Measurements from ENCODE around the gene PRDM16.
A peak's percentile ranks its signal among the peaks of the same experiment; 100 is the strongest.
"Not testable (repeated sequence)": the region's sequence is repeated elsewhere in the genome, so short reads cannot be mapped to it uniquely, and the experiment has no call there.

PRDM16 gene

DNA sequence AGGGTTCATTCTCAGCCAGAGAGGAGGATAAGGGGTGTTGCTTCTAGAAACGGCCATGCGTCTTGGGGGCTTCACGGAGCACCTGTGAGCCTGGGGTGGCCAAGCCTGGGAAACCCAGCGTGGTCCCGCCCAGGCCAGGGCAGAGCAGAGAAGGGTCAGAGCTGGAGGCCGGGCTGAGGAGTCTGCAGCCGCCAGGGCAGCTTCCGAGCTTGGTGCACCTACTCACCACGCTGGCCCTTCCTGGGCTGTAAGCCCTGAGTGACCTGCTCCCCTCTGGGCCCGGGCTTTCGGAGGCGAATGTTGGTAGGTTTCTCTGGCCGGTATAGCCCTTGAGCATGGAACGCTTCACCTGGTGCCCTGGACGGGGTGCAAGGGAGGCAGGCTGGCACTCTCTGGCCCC lies 215.7 kb downstream of the PRDM16 start:
- DNase-seq: no peak

DNA sequence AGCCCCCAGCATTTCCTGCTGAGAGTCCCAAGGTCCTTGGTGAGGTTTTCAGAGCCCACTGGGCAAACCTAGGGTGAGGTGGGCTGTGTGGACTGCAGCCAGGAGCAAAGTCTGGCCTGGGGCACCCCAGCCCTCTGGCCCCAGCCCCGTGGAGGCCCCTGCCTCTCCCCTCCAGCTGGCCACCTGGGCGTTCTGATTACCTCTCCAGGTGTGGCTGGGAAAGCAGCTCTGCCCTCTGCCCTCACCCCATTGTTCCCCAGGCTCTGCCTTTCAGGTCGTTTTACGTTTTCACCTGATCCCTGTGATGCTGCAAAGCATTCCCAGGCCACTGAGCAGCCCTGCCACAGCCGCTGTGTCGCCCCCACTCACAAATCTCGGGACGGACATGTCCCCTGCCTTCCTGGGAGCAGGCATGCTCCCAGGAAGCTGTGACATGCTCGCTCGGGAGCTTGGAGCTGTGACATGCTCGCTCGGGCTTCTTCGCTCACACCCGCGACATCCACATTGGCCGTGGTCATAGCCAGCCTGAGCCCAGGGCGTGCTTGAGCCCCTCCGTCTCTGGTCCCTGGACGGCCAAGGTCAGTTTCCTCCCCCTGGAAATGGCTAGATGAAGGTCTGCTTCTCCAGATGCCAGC lies 216.2 kb downstream of the PRDM16 start:
- DNase-seq: no peak

DNA sequence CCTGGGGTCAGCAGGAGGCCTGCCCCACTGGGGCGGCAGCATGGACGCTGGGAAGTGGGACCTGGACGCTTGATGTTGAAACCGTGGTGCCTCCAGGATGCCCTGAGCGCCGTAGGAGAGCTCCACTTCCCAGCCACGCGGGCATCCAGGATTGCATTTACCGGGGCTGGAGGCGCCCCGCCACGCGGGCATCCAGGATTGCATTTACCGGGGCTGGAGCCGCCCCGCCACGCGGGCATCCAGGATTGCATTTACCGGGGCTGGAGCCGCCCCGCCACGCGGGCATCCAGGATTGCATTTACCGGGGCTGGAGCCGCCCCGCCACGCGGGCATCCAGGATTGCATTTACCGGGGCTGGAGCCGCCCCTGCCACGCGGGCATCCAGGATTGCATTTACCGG lies 218.1 kb downstream of the PRDM16 start:
- DNase-seq: not testable (repeated sequence)

DNA sequence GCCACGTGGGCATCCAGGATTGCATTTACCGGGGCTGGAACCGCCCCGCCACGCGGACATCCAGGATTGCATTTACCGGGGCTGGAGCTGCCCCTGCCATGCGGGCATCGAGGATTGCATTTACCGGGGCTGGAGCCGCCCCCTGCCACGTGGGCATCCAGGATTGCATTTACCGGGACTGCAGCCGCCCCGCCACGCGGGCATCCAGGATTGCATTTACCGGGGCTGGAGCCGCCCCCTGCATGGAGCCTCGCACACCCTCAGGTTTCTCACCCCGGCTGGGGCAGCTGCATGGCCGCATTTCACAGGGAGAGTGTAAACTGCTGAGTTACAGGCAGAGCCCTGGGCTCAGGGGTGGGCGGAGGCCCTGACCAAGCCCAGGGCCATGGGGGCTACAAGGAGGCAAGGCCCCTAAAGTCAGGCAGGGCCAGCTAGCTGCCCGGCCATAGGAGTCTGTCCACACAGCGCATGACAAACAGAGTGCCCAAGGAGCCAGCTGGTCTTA lies 218.7 kb downstream of the PRDM16 start:
- DNase-seq: no peak

DNA sequence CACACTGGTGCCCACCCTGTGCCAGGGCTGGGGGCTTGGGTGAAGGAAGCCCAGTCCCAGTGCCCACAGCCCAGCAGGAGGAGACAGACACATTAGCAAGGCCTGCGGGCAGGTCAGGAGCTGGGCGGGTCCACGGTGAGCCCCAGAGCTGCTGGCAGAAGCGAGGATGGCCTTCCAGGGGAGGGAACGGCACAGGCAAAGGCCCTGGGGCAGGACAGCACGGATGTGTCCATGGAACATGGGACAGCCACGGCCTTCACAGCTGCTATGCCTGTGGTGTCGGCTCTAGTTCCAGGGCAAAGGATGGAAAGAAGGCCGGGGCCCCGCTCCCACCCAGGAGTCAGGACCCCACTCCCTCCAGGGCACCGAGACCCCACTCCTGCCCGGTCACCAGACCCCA lies 220.5 kb downstream of the PRDM16 start:
- DNase-seq: no peak

DNA sequence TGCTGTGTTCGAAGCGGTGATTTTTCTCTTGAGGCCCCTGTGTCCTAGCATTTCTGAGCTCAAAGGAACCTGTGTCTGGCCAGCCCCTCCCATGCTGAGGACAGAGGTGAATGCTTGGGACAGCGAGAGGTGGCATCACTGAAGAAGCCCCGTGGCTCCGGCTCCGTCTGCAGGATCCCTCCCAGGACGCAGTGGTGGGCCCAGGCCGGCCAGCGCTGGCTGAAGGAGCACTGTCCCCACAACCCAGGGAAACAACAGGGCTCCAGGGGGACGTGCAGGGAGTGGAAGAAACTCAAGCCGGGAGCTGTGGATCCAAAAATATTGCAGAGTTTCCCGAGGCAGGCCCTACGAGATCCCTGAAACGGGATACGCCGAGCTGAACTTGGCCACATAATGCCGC lies 221.4 kb downstream of the PRDM16 start:
- DNase-seq: no peak

DNA sequence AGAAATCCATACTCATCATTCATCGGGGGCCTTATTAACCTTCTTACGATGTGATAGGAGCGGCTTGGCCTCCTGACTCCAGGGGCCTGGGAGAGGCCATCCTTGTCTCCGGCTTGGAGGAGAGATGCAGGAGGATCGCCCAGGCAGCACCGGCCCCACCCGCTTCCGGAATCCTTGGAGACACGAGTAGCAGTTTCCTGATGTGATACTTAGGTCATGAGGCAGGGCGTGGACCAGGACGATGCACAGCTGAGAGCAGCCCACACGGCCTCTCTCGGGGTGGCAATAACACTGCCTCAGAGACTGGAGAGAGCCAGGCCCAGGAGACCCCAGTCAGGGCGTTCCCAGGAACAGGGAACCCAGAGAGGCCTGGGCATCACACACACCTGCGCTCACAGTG lies 221.9 kb downstream of the PRDM16 start:
- no peak for DNase-seq

DNA sequence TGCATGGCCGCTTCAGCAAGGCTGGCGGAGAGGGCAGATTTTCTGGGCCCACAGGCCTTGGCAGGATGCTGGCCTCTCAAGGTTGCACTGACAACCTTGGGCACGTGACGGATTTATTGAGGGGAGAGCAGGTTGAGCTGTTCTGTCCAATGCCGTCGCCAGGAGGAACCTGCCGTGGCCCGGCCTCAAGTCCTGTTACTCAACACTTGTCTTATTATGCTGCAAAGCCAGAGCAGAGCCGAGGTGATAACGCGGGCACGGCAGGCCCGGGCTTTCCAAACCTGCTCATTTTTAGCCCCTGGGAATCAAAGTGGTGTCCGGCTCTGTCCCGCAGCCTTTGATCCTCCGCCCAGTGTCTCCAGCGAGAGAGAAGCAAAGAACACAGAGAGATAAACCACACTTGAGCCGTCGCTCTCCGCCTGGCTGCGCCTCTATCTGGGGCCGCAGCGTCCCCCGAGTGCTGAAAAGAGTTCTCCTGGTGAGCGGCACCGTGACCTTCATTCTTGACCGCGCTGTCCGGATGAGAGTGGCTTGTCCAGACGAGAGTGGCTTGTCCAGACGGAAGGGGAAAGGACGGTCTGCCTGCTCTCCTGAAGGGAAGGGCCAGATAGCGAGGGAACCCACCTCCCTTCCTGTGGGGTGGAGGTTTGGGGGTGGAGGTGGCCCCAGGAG lies 223.2 kb downstream of the PRDM16 start:
- no peak for DNase-seq

DNA sequence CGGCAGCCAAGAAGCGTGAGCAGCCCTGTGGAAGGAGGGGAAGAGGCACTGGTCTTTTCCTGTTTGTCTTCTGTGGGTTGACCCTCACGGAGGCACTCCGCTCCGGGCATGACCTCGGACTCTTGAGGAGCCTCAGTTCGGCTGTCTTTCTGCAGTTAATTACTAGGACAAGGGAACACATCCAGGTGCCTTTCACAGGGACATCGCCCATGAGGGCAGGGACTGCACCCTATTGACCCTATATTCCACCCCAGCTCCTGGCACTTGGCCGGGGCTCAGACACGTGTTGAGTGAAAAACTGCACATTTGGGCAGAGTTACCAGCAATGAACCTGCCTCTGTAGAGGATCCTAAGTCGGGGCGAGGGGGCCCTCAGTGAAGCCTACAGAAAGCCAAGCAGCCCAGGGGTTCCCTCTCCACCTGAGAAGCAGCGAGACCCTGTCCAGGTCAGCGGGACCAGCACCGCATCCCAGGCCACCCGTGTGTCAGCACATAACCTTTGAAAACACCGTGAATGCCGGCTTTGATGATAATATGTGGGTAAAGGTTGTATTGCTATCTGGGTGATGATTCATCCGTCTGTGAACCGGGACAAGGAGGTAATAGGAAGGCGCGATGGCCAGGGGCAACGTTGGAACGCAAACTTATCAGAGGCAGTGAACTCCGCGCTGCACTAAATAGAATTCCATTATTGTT lies 224.0 kb downstream of the PRDM16 start:
- no peak for DNase-seq

DNA sequence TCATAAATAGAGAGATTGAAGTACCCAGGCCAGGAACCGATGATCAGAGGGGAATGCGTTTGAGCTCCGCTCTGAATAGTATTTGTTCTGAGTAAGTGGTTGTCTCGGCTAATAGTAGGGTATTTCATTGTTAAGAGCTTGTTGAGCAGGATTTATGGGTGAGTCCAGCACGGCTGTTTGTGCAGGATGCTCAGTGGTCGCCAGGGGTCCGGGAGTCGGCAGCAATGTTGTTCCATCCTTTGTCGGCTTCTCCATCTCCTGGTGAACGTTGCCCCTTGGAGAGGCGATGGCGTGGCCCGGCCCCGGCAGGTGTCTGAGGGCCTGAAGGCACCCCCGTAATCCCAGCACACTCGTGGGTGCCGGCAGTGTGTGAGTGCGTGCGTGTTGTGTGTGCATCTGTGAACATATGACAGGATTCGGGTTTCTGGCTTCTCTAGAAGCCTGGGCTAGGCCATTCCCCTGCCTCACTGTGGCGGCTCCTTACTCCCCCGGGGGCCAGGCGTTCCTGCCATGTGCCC lies 224.6 kb downstream of the PRDM16 start:
- no peak for DNase-seq

DNA sequence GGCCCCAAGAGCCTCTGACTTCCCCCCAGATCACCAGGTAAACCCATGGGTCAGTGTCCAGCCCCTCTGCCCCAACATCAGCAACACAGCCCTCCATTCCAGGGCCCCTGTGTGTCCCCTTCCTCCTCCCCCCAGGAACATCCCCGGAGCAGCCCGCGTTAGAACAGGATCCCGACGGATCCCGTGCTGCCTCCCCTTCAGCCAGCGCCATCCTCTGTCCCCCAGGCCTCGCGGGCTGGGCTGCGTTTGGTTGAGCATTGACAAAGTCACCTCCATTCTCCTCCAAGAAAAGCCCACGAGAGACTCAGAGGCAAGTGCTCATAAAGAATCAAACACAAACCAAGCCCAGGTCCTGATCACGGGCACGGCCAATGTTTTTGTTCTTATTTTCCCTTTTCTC lies 225.4 kb downstream of the PRDM16 start:
- DNase-seq: no peak

DNA sequence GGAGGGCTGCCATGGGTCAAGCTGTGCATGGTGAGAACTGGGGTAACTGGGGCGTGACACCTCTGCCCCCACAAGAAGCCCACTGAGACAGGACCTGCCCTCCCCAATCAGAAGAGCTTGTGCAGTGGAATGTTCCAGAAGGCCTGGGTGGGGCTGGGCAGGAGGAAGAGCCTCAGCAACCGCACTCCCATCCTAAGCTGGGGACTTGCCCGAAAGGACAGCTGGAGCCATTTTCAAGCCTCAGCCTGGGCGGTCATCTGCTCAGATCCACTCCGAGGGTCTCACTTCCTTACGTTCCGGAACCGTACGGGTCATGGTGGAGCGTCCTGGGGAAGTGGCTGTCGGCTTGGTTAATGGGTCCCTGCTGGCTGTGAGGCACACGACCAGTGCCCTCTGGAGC lies 226.8 kb downstream of the PRDM16 start:
- DNase-seq: no peak

DNA sequence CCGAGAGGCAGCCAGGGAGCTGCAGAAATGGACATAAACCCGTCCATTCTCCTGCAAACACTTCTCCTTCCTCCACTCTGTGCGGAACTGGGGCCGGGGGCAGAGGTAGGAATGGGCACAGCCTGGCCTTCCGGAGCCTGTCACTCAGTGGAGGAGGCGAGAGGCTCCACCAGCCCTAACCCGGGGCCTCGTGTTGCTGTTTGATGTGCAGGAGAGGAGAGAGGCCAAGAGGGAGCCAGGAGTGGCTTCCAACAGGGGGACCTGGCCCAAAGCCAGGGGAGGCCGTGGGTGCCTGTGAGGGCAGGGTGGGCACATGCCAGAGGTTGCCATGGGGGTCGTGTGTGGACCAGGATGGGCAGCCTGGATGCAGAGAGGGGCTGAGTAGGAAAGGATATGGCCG lies 227.3 kb downstream of the PRDM16 start:
- no peak for DNase-seq

DNA sequence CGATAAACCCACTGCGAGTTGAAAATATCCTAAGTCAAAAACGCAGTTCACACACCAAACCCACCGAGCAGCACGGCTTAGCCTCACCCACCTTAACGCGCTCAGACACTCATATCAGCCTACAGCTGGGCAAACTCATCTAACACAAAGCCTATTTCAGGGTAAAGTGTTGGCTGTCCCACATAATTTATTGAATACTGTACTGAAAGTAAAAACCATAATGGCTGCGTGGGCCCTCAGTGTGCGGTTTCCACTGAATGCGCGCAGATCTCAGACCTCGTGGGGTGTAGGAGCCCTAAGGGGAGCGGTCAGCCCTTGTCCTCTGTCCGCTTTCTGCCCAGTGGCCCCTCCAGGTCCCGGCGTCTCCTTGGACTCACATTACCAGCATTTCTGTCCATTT lies 227.8 kb downstream of the PRDM16 start:
- DNase-seq: no peak

DNA sequence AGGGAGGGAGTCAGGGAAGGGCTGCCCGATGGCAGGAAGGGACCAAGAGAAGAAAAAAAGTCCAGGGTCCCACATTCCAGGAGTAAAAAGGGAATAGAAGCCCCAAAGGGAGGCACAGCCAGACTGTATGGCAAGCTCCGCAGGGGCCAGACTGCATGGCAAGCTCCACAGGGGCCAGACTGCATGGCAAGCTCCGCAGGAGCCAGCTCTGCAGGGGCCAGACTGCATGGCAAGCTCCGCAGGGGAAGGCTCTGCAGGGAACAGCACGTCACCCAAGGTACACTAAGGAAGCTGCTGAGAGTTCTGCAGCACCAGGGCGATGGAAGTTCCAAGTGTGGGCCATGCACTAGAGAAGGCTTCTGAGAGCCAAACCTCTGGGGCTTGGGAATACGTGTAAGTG lies 228.8 kb downstream of the PRDM16 start:
- no peak for DNase-seq

DNA sequence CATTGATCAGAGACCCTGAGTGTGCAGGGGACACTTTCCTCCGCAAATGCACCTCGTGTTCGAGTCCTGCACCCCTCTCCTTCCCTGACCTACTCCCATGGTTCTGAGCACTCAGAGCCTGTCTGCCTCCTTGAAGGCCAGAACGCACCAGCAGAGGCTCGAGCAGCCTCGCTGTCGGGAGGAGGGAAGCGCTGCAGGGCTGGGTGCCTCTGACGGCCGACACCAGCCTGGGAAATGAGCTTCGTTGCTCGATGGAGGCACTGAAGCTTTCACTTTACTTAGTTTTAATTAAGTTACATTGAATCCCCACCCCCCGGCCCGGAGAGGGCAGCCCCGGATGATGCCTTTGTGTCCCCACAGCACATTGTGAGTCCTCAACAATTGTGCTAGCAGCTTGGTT lies 229.2 kb downstream of the PRDM16 start:
- no peak for DNase-seq

DNA sequence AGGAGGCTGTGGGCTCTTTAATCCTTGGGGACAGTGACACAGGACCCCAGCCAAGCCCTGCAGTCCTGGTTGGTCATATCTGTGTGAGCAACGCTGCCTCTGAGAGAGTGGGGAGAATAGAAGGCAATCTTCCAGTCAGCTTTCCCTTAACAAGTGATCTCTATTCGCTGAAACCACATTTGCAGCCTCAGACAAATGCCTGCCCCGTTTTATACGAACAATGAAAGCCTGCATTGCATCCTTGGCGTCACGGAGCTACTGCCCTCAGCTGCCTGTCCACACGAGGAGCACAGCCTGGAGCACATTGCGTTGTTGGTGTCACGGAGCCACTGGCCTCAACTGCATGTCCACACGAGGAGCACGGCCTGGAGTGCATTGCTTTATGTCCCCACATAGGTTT lies 235.2 kb downstream of the PRDM16 start:
- DNase-seq: peak in 4 of 14 donors; percentile 4 to 43 (median 12)

DNA sequence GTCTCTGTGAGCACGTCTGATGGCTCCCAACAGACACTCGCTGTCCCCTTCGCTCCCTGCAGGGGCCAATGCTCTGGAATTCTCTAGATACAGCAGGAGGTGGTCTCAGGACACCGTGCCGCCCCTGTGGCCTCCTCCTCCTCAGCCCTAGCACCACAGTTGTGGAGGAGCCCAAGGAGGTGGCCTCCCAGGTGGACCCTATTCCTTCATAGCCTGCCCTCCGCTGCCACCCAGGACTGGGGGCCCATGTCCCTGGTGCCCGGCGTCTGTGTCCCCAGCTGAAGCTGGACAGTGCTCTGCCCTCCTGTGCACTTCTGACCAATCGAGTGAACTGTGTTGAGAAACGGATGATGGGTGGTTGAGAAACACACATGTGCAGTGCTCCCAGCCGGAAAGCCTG lies 235.7 kb downstream of the PRDM16 start:
- no peak for DNase-seq

DNA sequence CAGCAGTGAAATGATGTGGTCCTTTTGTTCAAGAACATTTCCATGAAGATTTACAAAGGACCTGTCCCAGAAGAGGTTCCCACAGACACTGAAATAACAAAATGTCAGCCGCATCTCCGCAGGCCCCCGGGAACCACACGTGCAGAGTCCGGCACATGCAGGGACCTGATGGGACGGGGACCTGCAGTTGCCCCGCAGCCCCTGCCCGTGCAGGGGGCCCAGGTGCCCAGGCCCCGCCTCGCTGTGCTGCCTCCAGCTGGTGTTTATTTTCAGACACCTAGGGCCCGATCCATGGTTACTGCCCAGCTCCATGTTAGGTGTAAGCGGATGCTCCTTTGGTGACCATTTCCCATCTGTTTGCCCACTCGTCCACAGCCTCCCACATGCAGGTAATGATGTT lies 236.2 kb downstream of the PRDM16 start:
- DNase-seq: no peak

DNA sequence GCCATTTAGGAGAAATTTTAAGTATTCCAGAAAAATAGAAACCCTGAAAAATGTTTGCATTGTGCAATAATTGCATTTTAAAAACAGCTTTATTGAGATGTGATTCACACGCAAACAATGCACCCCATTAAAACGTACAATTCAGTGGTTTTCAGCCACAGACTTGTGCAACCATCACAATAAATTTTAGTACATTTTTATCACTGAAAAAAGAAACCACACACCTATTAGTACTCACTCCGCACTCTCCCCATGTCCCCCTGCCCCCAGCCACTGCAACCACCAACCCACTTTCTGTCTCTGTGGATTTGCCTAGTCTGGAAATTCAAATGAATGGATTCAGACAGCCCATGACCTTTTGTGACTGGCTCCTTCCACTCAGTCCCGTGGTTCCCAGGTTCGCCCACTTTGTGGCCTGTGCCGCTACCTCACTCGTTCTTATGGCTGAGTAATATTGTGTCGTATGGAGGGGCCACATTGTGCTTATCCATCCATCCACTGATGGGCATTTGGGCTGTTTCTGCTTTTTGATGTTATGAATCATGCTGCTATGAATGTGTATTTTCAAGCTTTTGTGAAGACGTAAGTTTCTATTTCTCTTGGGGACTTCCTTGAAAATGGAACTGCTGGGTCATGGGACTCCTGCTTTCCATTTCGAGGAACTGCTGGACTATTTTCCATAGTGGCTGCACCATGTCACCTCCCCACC lies 237.7 kb downstream of the PRDM16 start:
- DNase-seq: no peak

DNA sequence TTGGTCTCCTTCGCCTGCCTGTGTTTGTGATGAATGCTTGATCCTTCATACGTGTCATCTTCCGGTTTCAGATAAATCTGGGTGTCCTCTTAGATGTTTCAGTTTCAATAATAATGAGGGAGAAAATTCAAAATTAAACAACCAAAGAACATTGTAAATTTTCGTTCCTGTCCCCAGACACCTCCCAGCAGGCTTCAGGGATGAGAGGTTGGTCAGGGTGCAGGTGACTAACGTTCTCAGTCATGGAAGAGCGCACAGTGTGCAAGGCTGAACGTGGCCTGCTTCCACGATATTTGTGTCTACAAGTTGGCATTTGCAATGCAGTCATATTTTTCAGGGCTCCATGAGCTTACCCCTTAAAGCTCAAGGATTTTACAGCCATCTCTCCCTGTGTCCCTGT lies 238.4 kb downstream of the PRDM16 start:
- no peak for DNase-seq

DNA sequence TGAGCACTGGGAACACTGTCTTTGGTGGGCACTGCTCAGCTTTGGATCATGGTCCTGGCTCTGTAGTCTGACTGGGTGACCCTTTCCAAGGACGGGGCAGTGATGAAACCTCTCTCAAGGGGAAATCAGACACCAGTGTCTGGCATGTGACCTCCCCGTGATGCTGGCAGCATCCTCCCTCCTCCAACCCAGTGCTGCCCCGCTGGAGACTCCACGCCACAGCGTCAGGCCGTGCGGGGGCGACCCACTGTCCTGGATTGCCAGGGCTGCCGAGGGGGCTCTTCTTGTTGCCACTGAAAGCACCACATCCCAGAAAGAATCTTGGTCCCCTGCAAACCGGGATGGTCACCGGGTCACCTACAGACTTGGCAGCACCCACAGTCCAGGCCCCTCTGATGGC lies 239.1 kb downstream of the PRDM16 start:
- no peak for DNase-seq

All from C1 segment of cervical spinal cord (tissue), 14 donors.